Nephron (organoid): ENCODE results near the gene PDE11A.

Source experiments
- H3K27ac Mint-ChIP-seq, 3 experiments: 2 replicates each; pipeline ENCODE4 v1.8.0; 2020; ENCODE audit warnings: mixed read lengths in 3 of 3, mild to moderate bottlenecking in 2 of 3, moderate library complexity in 1 of 3
- H3K27me3 Mint-ChIP-seq: 2 replicates; pipeline ENCODE4 v1.8.0; 2021; ENCODE audit warnings: low read depth, mild to moderate bottlenecking, moderate library complexity, mixed read lengths
- H3K36me3 Mint-ChIP-seq: 2 replicates; pipeline ENCODE4 v1.8.0; 2020; ENCODE audit warnings: low read depth, mixed read lengths
- H3K4me1 Mint-ChIP-seq: 2 replicates; pipeline ENCODE4 v1.8.0; 2020; ENCODE audit warnings: mixed read lengths
- H3K4me3 Mint-ChIP-seq, 3 experiments: 2 replicates each; pipeline ENCODE4 v1.8.0; 2020; ENCODE audit warnings: mild to moderate bottlenecking in 3 of 3, mixed read lengths in 3 of 3, moderate library complexity in 2 of 3
- H3K9me3 Mint-ChIP-seq: 2 replicates; pipeline ENCODE4 v1.8.0; 2020; ENCODE audit warnings: mixed read lengths
- CTCF ChIP-seq, 3 experiments: fragments of 200-600 bp; sonication (generic); IDR thresholded peaks; one replicate each; pipeline ENCODE4 v1.5.0; 2021; ENCODE audit warnings: antibody characterized with exemption in 3 of 3; ENCODE audit not compliant: unreplicated experiment in 3 of 3

Gene PDE11A

DNA sequence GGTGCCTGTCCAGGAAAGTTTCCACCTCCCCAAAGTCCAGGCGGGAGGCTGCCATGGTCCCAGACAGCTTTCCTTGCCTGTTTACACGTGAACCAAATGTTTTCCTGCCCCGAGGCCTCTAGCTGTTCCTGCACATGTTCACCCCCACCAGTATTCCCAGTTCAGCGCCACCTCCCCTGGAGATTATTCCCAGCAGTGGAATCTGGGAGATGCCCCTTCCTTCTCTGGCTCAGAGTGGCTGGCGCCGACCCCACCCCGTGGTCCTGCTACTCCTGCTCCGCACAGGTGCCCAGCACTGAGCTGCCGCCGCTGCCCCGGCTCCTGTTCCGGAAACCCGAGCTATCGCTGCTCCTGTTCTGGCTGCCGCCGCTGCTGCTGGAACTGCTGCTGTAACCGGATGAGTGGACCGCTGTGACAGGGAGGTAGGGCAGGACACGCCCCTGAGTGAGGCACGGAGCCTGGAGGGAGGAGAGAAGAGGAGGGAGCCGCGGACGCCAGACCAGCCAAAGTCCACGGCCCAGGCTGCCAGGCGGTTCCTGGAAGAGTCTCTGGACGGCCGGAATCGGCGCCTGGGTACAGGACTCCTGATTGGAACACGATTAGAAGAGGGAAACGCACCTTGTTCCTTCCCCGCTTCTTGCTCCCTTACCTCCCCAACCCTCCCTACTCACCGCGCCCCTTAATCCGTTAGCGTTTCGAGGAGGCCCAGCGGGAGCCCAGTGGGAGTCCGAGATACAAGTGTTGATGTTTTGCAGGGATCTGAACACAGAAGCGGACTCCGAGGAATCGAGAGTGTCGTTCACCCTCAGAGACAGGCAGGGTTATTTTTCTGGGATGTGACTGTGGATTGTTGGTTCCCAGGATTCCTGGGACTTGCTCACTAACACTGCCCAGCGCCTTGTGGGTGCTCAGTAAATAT is at the start of gene PDE11A:
Gene PDE11A (minus strand): TSS at position 395 of the 919 bp plus-strand sequence. CDS start 340 bp downstream, at position 55.
- Mint-ChIP-seq H3K36me3 (no peaks in the 10 kb centered on the region), H3K4me1 (no peaks in the 10 kb centered on the region)

DNA sequence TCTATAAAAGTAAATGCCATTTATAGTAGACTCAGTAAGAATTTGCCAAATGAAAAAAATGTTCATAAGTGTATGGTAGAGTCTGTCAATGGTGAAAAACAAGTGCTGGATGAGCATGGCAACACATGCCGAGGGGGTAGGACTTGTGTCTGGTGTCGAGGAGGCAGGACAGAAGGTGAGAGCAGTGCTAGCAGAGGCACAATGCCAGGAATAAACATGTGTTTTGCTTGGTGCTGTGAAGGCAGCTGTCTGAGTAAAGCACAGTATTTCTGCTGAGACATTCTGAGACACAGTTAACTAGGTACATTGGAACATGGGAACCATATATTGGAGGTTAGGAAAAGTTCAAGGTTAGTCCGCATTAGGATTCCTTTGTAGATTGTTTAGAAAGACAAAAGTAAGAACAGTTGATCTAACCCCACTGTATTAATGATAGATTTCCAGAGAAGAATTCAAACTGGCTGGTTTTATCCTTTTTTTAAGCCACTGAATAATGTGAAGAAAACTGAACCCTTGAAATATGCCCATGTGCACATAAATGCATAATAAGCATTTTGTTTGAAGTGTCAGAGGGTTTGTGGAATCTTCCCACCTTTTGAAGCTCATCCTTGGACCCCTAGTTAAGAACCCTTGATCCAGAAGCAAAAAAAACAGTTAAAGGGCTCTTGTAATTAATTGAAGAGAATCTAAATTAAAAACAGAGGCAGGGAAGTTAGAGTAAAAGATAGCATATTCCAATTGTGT is 46.8 kb upstream of the PDE11A start:
- Mint-ChIP-seq H3K27ac (no peak overlapping the region), H3K9me3 (no peaks in the 10 kb centered on the region), H3K36me3 (peaks cover 24% of the 10 kb centered on the region)

More for the DNA sequence above, at the start of gene PDE11A:
- Mint-ChIP-seq H3K27me3 (peaks cover 55% of the 10 kb centered on the region), H3K9me3 (no peaks in the 10 kb centered on the region), H3K27ac (peak within 1 kb of the TSS; percentile 41 to 86 (median 48)), H3K4me3 (peak within 1 kb of the TSS; percentile 85 to 87 (median 86))
- no peak for TF ChIP-seq CTCF (IDR thresholded peaks at IDR 0.05; ENCODE audit: unreplicated experiment in 3 of 3)

DNA sequence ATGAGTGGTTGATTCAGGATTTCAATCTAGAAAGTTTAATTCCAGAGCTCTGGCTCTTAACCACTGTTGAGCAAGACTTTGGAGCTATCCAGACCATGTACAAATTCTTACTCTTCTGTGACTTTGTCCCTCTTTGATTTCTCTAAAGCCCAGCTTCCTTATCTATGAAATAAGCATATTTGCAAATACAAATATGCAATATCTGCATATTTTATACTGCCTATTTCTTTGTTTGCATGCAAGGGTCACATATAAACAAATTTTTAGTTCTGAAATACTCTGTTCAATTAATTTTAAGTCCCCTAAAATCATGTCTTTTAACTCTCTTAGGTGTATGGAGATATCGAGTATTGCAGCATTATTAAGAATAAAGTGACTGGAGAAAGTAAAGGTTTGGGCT is 45.1 kb upstream of the PDE11A start:
- no peak overlapping the region for H3K4me3 Mint-ChIP-seq
- no peaks in the 10 kb centered on the region for H3K27me3 Mint-ChIP-seq
- no peak overlapping the region for H3K27ac Mint-ChIP-seq
- H3K9me3 Mint-ChIP-seq = no peaks in the 10 kb centered on the region
- H3K4me1 Mint-ChIP-seq = peaks cover 15% of the 10 kb centered on the region
- no peak for TF ChIP-seq CTCF (IDR thresholded peaks at IDR 0.05; ENCODE audit: unreplicated experiment in 3 of 3)
- H3K36me3 Mint-ChIP-seq = peaks cover 15% of the 10 kb centered on the region

More for the DNA sequence above, 46.8 kb upstream of the PDE11A start:
- no peak for TF ChIP-seq CTCF (IDR thresholded peaks at IDR 0.05; ENCODE audit: unreplicated experiment in 3 of 3)
- Mint-ChIP-seq H3K4me3 (no peak overlapping the region), H3K27me3 (no peaks in the 10 kb centered on the region), H3K4me1 (peaks cover 5% of the 10 kb centered on the region)

DNA sequence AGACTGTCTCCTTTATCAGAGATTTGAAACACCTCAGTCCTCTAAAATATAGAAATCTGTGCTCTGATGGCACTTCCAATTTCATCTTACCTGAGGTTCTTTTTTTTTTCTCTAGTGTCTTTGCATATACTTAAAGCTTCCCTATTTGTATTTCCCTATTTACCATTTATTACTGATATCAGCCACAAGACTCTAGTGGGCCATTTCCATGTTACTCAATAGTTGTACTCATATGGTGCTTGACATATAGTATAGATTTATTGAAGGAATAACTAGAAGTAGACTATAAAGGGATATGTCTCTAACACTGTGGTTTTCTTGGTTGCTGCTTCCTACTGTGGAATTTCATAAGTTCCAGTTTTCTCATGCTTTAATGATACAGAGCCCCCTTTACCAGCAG is 42.7 kb upstream of the PDE11A start:
- Mint-ChIP-seq H3K9me3 (no peaks in the 10 kb centered on the region), H3K4me1 (peaks cover 15% of the 10 kb centered on the region), H3K27me3 (peaks cover 4% of the 10 kb centered on the region), H3K4me3 (peak overlapping the region; percentile 1 to 66 (median 57)), H3K36me3 (peaks cover 4% of the 10 kb centered on the region), H3K27ac (no peak overlapping the region)
- TF ChIP-seq CTCF (IDR thresholded peaks at IDR 0.05; ENCODE audit: unreplicated experiment in 3 of 3) = no peak

- H3K4me1 Mint-ChIP-seq = peaks cover 15% of the 10 kb centered on the region
- peak overlapping the region; percentile 58 to 94 (median 76) for H3K4me3 Mint-ChIP-seq
- H3K27me3 Mint-ChIP-seq = peaks cover 4% of the 10 kb centered on the region
- no peaks in the 10 kb centered on the region for H3K9me3 Mint-ChIP-seq
- no peak overlapping the region for H3K27ac Mint-ChIP-seq
- H3K36me3 Mint-ChIP-seq = peaks cover 4% of the 10 kb centered on the region
- no peak for TF ChIP-seq CTCF (IDR thresholded peaks at IDR 0.05; ENCODE audit: unreplicated experiment in 3 of 3)
Observed at GRCh38 chr2:178114462-178114861, 41.9 kb upstream of the PDE11A start.
